K562 (cell line): Measurements from ENCODE around the gene RAD51D. TPM values are rescaled to one million over a fixed set of nuclear protein-coding genes. Genes with fewer than 3 reads are reported as not detected.

Experiments
- CUX1 ChIP-seq: fragments of 200-800 bp; sonication (Bioruptor generic); IDR thresholded peaks from 2 replicates; pipeline ENCODE4 v1.6.1; 2016; ENCODE audit warnings: missing genetic modification characterization, missing compliant biosample characterization
- ELF1 ChIP-seq: fragments of 200-800 bp; sonication (Bioruptor generic); IDR thresholded peaks from 2 replicates; pipeline ENCODE4 v1.6.1; 2016; ENCODE audit warnings: missing genetic modification characterization, missing compliant biosample characterization
- ESRRA ChIP-seq: fragments of 450-650 bp; IDR thresholded peaks from 2 replicates; pipeline ENCODE4 v1.6.1; 2014; ENCODE audit warnings: low read depth, mild to moderate bottlenecking, moderate library complexity, borderline replicate concordance
- ETS2 ChIP-seq: IDR thresholded peaks from 2 replicates; pipeline ENCODE4 v1.6.1; 2016; ENCODE audit warnings: borderline replicate concordance, missing genetic modification characterization, mild to moderate bottlenecking, moderate library complexity, missing compliant biosample characterization; ENCODE audit not compliant: poor library complexity, severe bottlenecking
- HCFC1 ChIP-seq: IDR thresholded peaks from 2 replicates; pipeline ENCODE4 v1.6.1; 2012; ENCODE audit warnings: low read depth, low read length, improper control_type of control experiment
- MYC ChIP-seq, 2 experiments: fragments of 250-450 bp in 1 of 2; sonication (Bioruptor Pico) in 1 of 2; IDR thresholded peaks; 2 replicates each; pipeline versions ENCODE4 v1.5.1 to v1.6.1; 2012 to 2021; ENCODE audit warnings: low read depth in 2 of 2, borderline replicate concordance in 1 of 2, improper control_type of control experiment in 1 of 2, low read length in 1 of 2, mild to moderate bottlenecking in 1 of 2, moderate library complexity in 1 of 2
- POLR2AphosphoS5 ChIP-seq: IDR thresholded peaks from 2 replicates; pipeline ENCODE4 v1.6.1; 2011; ENCODE audit warnings: mild to moderate bottlenecking, low read depth, low read length, moderate library complexity; ENCODE audit not compliant: control insufficient read depth, insufficient read depth
- POLR3G ChIP-seq: IDR thresholded peaks from 2 replicates; pipeline ENCODE4 v1.6.1; 2011; ENCODE audit not compliant: insufficient read length, insufficient replicate concordance; ENCODE audit errors: extremely low read depth
- TCF7L2 ChIP-seq: fragments of 150-350 bp; IDR thresholded peaks from 2 replicates; pipeline ENCODE4 v1.6.1; 2016; ENCODE audit warnings: low read depth, mild to moderate bottlenecking, low read length, moderate library complexity
- YY1 ChIP-seq, 3 experiments: IDR thresholded peaks; 2 replicates each; pipeline ENCODE4 v1.6.1; 2011; ENCODE audit warnings: low read length in 2 of 3, mild to moderate bottlenecking in 2 of 3, moderate library complexity in 2 of 3, borderline replicate concordance in 1 of 3, control low read depth in 1 of 3, low read depth in 1 of 3; ENCODE audit not compliant: insufficient read depth in 3 of 3, insufficient replicate concordance in 2 of 3, control insufficient read depth in 1 of 3, insufficient read length in 1 of 3; ENCODE audit errors: extremely low read depth in 1 of 3
- ZNF436 ChIP-seq: fragments of 250-450, 450-650 bp; sonication (Bioruptor Pico); formaldehyde crosslinking; IDR thresholded peaks from 2 replicates; pipeline ENCODE4 v1.7.0; 2020; ENCODE audit warnings: mild to moderate bottlenecking
- polyA plus RNA-seq, 8 experiments: library from polyadenylated mRNA; depleted of rRNA in 4 of 8; stranded (reverse) in 5 of 8; unstranded in 3 of 8; fragments of >200 nt; fragmentation: Nextera tagmentation in 2 of 8; fragmentation: Illumina TruSeq in 1 of 8; extraction: Ambion mirVana in 2 of 8; extraction: Trizol in 1 of 8; gene quantifications; 2 replicates each; pipeline versions ENCODE4 v1.2.1 to v1.2.3, GENCODE V29; 2011 to 2014; ENCODE audit warnings: inconsistent platforms in 1 of 8, missing spikeins in 1 of 8
- total RNA-seq, 7 experiments: library from RNA; depleted of rRNA in 6 of 7; stranded (reverse); fragments of >200 nt in 6 of 7; fragmentation: Illumina TruSeq in 2 of 7; extraction: Trizol in 2 of 7; gene quantifications; 2 replicates each; pipeline versions ENCODE4 v1.2.1 to v1.2.3, GENCODE V29; 2011 to 2021; ENCODE audit warnings: low replicate concordance in 1 of 7
- TF ChIP-seq, protein P1 (sequence below): fragments of 450-650 bp; IDR thresholded peaks from 2 replicates; pipeline ENCODE4 v1.6.1; 2018; ENCODE audit warnings: mild to moderate bottlenecking, low read depth; ENCODE audit not compliant: partially characterized antibody

Gene RAD51D
- total and polyA plus RNA-seq, 9 of the 15 experiments (the other 6 are each of a cell fraction or from before 2014, with no cell fraction given): 2.2 to 16.9 (median 8.7) TPM

- TF ChIP-seq ELF1 (tag): 0 out of 2 replicates have a peak, but pooled peaks have one; percentile 15
- TF ChIP-seq HCFC1: peak; percentile 64
- TF ChIP-seq ZNF436 (CRISPR knock-in tag): no peak
- TF ChIP-seq ETS2 (tag): no peak
- peak; percentile 70 for TF ChIP-seq MYC (IDR thresholded peaks at IDR 0.05; ENCODE audit: low read depth, low read length)
- TF ChIP-seq MYC (CRISPR knock-in tag; IDR thresholded peaks at IDR 0.05; ENCODE audit: borderline replicate concordance, low read depth): no peak
- TF ChIP-seq POLR2AphosphoS5: peak; percentile 37; the same call in 1 of the 2 replicates
- no peak for TF ChIP-seq POLR3G
- TF ChIP-seq TCF7L2: no peak
- TF ChIP-seq CUX1 (CRISPR knock-in tag): no peak
- peak in 2 of 3 experiments; percentile 77 to 78 for TF ChIP-seq YY1 (IDR thresholded peaks at IDR 0.05; ENCODE audit: borderline replicate concordance in 1 of 3, control insufficient read depth in 1 of 3, extremely low read depth in 1 of 3, insufficient read depth in 3 of 3, insufficient read length in 1 of 3, insufficient replicate concordance in 2 of 3, low read depth in 1 of 3, low read length in 2 of 3)
- peak; percentile 67; the same call in 1 of the 2 replicates for TF ChIP-seq ESRRA
- TF ChIP-seq, protein P1, sequence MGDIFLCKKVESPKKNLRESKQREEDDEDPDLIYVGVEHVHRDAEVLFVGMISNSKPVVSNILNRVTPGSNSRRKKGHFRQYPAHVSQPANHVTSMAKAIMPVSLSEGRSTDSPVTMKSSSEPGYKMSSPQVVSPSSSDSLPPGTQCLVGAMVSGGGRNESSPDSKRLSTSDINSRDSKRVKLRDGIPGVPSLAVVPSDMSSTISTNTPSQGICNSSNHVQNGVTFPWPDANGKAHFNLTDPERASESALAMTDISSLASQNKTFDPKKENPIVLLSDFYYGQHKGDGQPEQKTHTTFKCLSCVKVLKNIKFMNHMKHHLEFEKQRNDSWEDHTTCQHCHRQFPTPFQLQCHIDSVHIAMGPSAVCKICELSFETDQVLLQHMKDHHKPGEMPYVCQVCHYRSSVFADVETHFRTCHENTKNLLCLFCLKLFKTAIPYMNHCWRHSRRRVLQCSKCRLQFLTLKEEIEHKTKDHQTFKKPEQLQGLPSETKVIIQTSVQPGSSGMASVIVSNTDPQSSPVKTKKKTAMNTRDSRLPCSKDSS: no peak
Observed at GRCh38 chr17:35088881-35089585, 30.6 kb downstream of the RAD51D start (continued).
